IPS DF 6.9 (cell line): ENCODE measurements around the gene MRPS10.

Experiments
- DNase-seq: peaks from one replicate; pipeline ENCODE4 v3.0.0-alpha.2; 2013; ENCODE audit warnings: low read depth, low spot score
- H3K27ac ChIP-seq: one replicate; pipeline ENCODE4 v1.5.1; 2013; ENCODE audit warnings: low read length, control low read depth
- H3K27me3 ChIP-seq: 2 replicates; pipeline ENCODE4 v1.6.1; 2013; ENCODE audit warnings: mild to moderate bottlenecking, low read length; ENCODE audit not compliant: control insufficient read depth, insufficient read depth
- H3K36me3 ChIP-seq: 2 replicates; pipeline ENCODE4 v1.6.1; 2013; ENCODE audit warnings: low read length; ENCODE audit not compliant: control insufficient read depth, insufficient read depth
- H3K4me1 ChIP-seq: 2 replicates; pipeline ENCODE4 v1.6.1; 2013; ENCODE audit warnings: low read length; ENCODE audit not compliant: control insufficient read depth, insufficient read depth
- H3K4me3 ChIP-seq: 2 replicates; pipeline ENCODE4 v1.5.1; 2013; ENCODE audit warnings: mild to moderate bottlenecking, low read length
- H3K9me3 ChIP-seq: 2 replicates; pipeline ENCODE4 v1.6.1; 2013; ENCODE audit warnings: low read length, inconsistent platforms; ENCODE audit not compliant: control insufficient read depth, insufficient read depth
- WGBS: extraction: QIAGEN DNeasy Blood & Tissue Kit; methylation state at CpG from one replicate; pipeline ENCODE4 v1.1.7; 2013; ENCODE audit warnings: mixed read lengths, missing lambda C conversion rate; ENCODE audit not compliant: insufficient read length, insufficient coverage; 5-methylcytosine and 5-hydroxymethylcytosine counted together

The MRPS10 gene

GRCh38 chr6:42166444-42167141, 51.1 kb downstream of the MRPS10 start:
- no peak overlapping the region for H3K27ac ChIP-seq
- DNase-seq, result peak; percentile 92
- H3K4me1 ChIP-seq, result peaks cover 2% of the 10 kb centered on the region
- no CpG with 5 or more reads among the region's 8 CpGs for WGBS
- H3K9me3 ChIP-seq, result no peaks in the 10 kb centered on the region
- H3K27me3 ChIP-seq, result no peaks in the 10 kb centered on the region
- H3K36me3 ChIP-seq, result no peaks in the 10 kb centered on the region
- H3K4me3 ChIP-seq, result no peak overlapping the region

GRCh38 chr6:42165016-42165415, 52.6 kb downstream of the MRPS10 start:
- no peak overlapping the region for H3K27ac ChIP-seq
- no peaks in the 10 kb centered on the region for H3K36me3 ChIP-seq
- no peak for DNase-seq
- no peaks in the 10 kb centered on the region for H3K9me3 ChIP-seq
- no peaks in the 10 kb centered on the region for H3K27me3 ChIP-seq
- H3K4me3 ChIP-seq, result no peak overlapping the region
- WGBS, result no CpG with 5 or more reads among the region's 9 CpGs
- peaks cover 2% of the 10 kb centered on the region for H3K4me1 ChIP-seq

GRCh38 chr6:42163981-42164380, 53.7 kb downstream of the MRPS10 start:
- no CpG with 5 or more reads among the region's 1 CpG for WGBS
- H3K4me3 ChIP-seq, result no peak overlapping the region
- H3K4me1 ChIP-seq, result peaks cover 2% of the 10 kb centered on the region
- no peaks in the 10 kb centered on the region for H3K9me3 ChIP-seq
- H3K36me3 ChIP-seq, result no peaks in the 10 kb centered on the region
- H3K27me3 ChIP-seq, result no peaks in the 10 kb centered on the region
- H3K27ac ChIP-seq, result no peak overlapping the region
- DNase-seq, result no peak

GRCh38 chr6:42162812-42163211, 54.8 kb downstream of the MRPS10 start:
- no peak for DNase-seq
- Histone ChIP-seq H3K4me1 (peaks cover 2% of the 10 kb centered on the region), H3K4me3 (no peak overlapping the region), H3K27me3 (no peaks in the 10 kb centered on the region), H3K36me3 (no peaks in the 10 kb centered on the region), H3K9me3 (no peaks in the 10 kb centered on the region), H3K27ac (no peak overlapping the region)
- no CpG with 5 or more reads among the region's 13 CpGs for WGBS

GRCh38 chr6:42162384-42162783, 55.3 kb downstream of the MRPS10 start:
- Histone ChIP-seq H3K36me3 (no peaks in the 10 kb centered on the region), H3K27ac (no peak overlapping the region), H3K4me3 (no peak overlapping the region), H3K4me1 (peaks cover 2% of the 10 kb centered on the region), H3K9me3 (no peaks in the 10 kb centered on the region), H3K27me3 (no peaks in the 10 kb centered on the region)
- WGBS, result no CpG with 5 or more reads among the region's 7 CpGs
- DNase-seq, result no peak

- no CpG with 5 or more reads among the region's 4 CpGs for WGBS
- Histone ChIP-seq H3K27ac (no peak overlapping the region), H3K4me1 (peaks cover 5% of the 10 kb centered on the region), H3K27me3 (no peaks in the 10 kb centered on the region), H3K4me3 (no peak overlapping the region), H3K36me3 (no peaks in the 10 kb centered on the region), H3K9me3 (no peaks in the 10 kb centered on the region)
- no peak for DNase-seq
Observed at GRCh38 chr6:42159431-42160024, 58.1 kb downstream of the MRPS10 start.

- Histone ChIP-seq H3K27ac (no peak overlapping the region), H3K4me3 (no peak overlapping the region), H3K27me3 (no peaks in the 10 kb centered on the region), H3K4me1 (peaks cover 3% of the 10 kb centered on the region), H3K9me3 (no peaks in the 10 kb centered on the region), H3K36me3 (no peaks in the 10 kb centered on the region)
- no peak for DNase-seq
- no CpG with 5 or more reads among the region's 2 CpGs for WGBS
Observed at GRCh38 chr6:42158631-42159030, 59.0 kb downstream of the MRPS10 start.

GRCh38 chr6:42158011-42158410, 59.6 kb downstream of the MRPS10 start:
- Histone ChIP-seq H3K4me3 (no peak overlapping the region), H3K27me3 (no peaks in the 10 kb centered on the region), H3K36me3 (no peaks in the 10 kb centered on the region), H3K27ac (no peak overlapping the region), H3K4me1 (peaks cover 3% of the 10 kb centered on the region), H3K9me3 (no peaks in the 10 kb centered on the region)
- no CpG with 5 or more reads among the region's 2 CpGs for WGBS
- DNase-seq, result no peak
